ENCODE data around the gene GLRB. TPM values are rescaled to one million over a fixed set of nuclear protein-coding genes. Genes with fewer than 3 reads are reported as not detected.

Gene GLRB
- total and polyA plus RNA-seq, 9 of the 15 experiments (the other 6 are each of a cell fraction or from before 2014, with no cell fraction given) = not detected

DNA sequence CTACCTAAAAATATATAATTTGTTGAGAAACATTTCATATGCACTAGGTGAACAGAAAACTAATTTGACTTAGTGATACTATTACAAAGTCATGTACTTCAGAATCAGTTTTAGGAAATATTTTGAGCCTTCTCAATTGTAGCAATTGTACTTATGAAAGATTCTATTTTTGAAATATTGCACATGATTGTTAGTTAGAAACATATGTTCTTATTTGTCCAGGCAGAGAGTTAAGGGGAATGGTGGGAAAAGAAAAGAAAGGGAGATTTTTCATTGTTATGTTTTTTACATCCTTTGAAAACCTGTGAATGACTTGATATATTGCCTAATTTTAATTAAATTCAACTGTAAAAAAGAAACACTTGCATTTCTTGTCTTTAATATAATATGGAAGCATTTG is 66.0 kb downstream of the GLRB start:
- Histone ChIP-seq H3K79me2 (ENCODE audit: control insufficient read depth, insufficient read depth, low read length) (no peaks in the 10 kb centered on the region), H3K4me2 (ENCODE audit: insufficient read depth, low read length) (no peak overlapping the region), H3K9me3 (replicated peaks; ENCODE audit: control insufficient read depth, insufficient read depth, low read depth, low read length) (no peaks in the 10 kb centered on the region), H4K20me1 (replicated peaks; ENCODE audit: control insufficient read depth, insufficient read depth, low read length) (no peaks in the 10 kb centered on the region), H3K27me3 (ENCODE audit: control insufficient read depth in 2 of 2, insufficient read depth in 2 of 2, low read length in 2 of 2) (no peaks in the 10 kb centered on the region), H3K9ac (ENCODE audit: insufficient read depth in 1 of 2, low read depth in 2 of 2, low read length in 2 of 2) (no peak overlapping the region), H3K27ac (ENCODE audit: extremely low read depth, low read depth, low read length) (no peak overlapping the region), H3K36me3 (ENCODE audit: control insufficient read depth, insufficient read depth, low read length) (no peaks in the 10 kb centered on the region), H3K4me3 (no peak overlapping the region), H2AFZ (ENCODE audit: low read depth, low read length) (no peak overlapping the region), H3K9me1 (ENCODE audit: control insufficient read depth, insufficient read depth, low read length) (no peaks in the 10 kb centered on the region), H3K4me1 (replicated peaks in 1 of 2; ENCODE audit: control insufficient read depth in 2 of 2, insufficient read depth in 2 of 2, low read length in 2 of 2) (no peaks in the 10 kb centered on the region)
- in situ Hi-C loops (cut with MboI) (no loop called here), intact Hi-C loops (cut with micrococcal nuclease) (no loop called here)
- no peak for DNase-seq (ENCODE audit: extremely low read depth in 1 of 4, low spot score in 3 of 4)
- ATAC-seq = no peak
- CTCF ChIA-PET (ENCODE audit: low intra/inter-chr PET ratio) = no interaction called here
- FAIRE-seq = no peak
- BruUV-seq (replicated peaks) = no TSS peak
- POLR2A ChIA-PET = no interaction called here
- TF ChIP-seq, protein P1, sequence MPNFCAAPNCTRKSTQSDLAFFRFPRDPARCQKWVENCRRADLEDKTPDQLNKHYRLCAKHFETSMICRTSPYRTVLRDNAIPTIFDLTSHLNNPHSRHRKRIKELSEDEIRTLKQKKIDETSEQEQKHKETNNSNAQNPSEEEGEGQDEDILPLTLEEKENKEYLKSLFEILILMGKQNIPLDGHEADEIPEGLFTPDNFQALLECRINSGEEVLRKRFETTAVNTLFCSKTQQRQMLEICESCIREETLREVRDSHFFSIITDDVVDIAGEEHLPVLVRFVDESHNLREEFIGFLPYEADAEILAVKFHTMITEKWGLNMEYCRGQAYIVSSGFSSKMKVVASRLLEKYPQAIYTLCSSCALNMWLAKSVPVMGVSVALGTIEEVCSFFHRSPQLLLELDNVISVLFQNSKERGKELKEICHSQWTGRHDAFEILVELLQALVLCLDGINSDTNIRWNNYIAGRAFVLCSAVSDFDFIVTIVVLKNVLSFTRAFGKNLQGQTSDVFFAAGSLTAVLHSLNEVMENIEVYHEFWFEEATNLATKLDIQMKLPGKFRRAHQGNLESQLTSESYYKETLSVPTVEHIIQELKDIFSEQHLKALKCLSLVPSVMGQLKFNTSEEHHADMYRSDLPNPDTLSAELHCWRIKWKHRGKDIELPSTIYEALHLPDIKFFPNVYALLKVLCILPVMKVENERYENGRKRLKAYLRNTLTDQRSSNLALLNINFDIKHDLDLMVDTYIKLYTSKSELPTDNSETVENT (CRISPR knock-in tag; IDR thresholded peaks at IDR 0.05) = no peak
- TF ChIP-seq NR2F6 (CRISPR knock-in tag; IDR thresholded peaks at IDR 0.05) (no peak), ATF7 (IDR thresholded peaks at IDR 0.05) (no peak), KHSRP (IDR thresholded peaks at IDR 0.05) (no peak), SP2 (IDR thresholded peaks at IDR 0.05; ENCODE audit: extremely low read depth, low read depth, low read length, poor library complexity, severe bottlenecking) (no peak), FOXK1 (CRISPR knock-in tag; IDR thresholded peaks at IDR 0.05; ENCODE audit: borderline replicate concordance) (no peak), SIN3B (IDR thresholded peaks at IDR 0.05; ENCODE audit: low read depth) (no peak), RBM15 (IDR thresholded peaks at IDR 0.05; ENCODE audit: insufficient read depth, low read length) (no peak), SMAD1 (IDR thresholded peaks at IDR 0.05; ENCODE audit: low read depth, low read length, partially characterized antibody) (no peak), LARP7 (IDR thresholded peaks at IDR 0.05) (no peak), ZKSCAN3 (CRISPR knock-in tag; IDR thresholded peaks at IDR 0.05) (no peak), TCF3 (CRISPR knock-in tag; IDR thresholded peaks at IDR 0.05) (no peak), STAT5B (CRISPR knock-in tag; IDR thresholded peaks at IDR 0.05) (no peak)
- TF ChIP-seq, protein P2, sequence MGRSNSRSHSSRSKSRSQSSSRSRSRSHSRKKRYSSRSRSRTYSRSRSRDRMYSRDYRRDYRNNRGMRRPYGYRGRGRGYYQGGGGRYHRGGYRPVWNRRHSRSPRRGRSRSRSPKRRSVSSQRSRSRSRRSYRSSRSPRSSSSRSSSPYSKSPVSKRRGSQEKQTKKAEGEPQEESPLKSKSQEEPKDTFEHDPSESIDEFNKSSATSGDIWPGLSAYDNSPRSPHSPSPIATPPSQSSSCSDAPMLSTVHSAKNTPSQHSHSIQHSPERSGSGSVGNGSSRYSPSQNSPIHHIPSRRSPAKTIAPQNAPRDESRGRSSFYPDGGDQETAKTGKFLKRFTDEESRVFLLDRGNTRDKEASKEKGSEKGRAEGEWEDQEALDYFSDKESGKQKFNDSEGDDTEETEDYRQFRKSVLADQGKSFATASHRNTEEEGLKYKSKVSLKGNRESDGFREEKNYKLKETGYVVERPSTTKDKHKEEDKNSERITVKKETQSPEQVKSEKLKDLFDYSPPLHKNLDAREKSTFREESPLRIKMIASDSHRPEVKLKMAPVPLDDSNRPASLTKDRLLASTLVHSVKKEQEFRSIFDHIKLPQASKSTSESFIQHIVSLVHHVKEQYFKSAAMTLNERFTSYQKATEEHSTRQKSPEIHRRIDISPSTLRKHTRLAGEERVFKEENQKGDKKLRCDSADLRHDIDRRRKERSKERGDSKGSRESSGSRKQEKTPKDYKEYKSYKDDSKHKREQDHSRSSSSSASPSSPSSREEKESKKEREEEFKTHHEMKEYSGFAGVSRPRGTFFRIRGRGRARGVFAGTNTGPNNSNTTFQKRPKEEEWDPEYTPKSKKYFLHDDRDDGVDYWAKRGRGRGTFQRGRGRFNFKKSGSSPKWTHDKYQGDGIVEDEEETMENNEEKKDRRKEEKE (IDR thresholded peaks at IDR 0.05; ENCODE audit: borderline replicate concordance in 1 of 2, control insufficient read depth in 1 of 2, low read depth in 2 of 2, low read length in 1 of 2) = no peak
- TF ChIP-seq, protein P3, sequence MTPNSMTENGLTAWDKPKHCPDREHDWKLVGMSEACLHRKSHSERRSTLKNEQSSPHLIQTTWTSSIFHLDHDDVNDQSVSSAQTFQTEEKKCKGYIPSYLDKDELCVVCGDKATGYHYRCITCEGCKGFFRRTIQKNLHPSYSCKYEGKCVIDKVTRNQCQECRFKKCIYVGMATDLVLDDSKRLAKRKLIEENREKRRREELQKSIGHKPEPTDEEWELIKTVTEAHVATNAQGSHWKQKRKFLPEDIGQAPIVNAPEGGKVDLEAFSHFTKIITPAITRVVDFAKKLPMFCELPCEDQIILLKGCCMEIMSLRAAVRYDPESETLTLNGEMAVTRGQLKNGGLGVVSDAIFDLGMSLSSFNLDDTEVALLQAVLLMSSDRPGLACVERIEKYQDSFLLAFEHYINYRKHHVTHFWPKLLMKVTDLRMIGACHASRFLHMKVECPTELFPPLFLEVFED (CRISPR knock-in tag; conservative IDR thresholded peaks at IDR 0.05) = no peak
- TF ChIP-seq, protein P4, sequence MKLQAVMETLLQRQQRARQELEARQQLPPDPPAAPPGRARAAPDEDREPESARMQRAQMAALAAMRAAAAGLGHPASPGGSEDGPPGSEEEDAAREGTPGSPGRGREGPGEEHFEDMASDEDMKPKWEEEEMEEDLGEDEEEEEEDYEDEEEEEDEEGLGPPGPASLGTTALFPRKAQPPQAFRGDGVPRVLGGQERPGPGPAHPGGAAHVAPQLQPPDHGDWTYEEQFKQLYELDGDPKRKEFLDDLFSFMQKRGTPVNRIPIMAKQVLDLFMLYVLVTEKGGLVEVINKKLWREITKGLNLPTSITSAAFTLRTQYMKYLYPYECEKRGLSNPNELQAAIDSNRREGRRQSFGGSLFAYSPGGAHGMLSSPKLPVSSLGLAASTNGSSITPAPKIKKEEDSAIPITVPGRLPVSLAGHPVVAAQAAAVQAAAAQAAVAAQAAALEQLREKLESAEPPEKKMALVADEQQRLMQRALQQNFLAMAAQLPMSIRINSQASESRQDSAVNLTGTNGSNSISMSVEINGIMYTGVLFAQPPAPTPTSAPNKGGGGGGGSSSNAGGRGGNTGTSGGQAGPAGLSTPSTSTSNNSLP (IDR thresholded peaks at IDR 0.05; ENCODE audit: borderline replicate concordance, low read depth, low read length) = no peak

Measured in K562 (cell line).